HG02642 (cell line): ENCODE results near the gene IHH.

Source experiments
- ATAC-seq: cut with Tn5 transposase; IDR thresholded peaks from one replicate; pipeline ENCODE4 v1.9.1; 2021; ENCODE audit warnings: mild to moderate bottlenecking; ENCODE audit not compliant: unreplicated experiment, poor library complexity

Gene IHH

DNA sequence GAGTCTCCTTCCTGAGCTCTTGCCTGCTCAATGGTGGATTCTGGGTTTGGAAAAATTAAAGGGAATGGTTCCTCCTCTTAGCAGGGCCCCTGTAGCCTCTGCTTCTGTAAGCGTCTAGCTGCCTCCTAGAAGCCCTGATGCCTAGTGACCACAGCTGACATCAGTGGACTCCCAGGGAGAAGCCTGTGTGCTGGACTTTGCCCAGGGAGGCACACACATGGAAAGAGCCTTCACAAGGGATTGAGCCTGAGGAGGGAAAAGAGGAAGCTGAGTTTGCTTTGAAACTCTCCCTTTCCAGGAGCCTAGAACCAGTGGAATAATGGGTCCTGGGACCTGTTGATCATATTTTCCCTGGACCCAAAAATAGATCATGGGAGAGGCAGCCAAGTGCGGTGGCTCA, 18.0 kb downstream of the IHH start:
- no peak for ATAC-seq

DNA sequence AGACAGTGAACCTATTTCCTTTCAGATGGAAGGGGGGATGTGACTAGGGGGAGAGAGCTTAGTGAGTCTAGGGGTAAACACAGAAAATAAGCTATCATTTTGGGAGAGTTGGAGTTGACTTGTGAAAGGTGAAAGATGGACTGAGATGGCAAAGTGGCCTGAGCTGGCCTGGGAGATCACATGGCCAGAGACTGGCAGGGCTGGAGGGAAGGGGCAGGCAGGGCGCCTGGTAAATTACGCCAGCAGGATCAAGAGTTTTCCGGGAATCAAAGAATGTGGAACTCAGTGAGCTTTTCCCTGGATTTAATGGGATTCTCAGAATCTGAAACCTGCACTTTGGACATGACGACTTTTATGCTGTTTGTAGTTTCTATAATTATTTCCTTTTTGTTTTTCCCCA, 18.6 kb downstream of the IHH start:
- ATAC-seq, result no peak

DNA sequence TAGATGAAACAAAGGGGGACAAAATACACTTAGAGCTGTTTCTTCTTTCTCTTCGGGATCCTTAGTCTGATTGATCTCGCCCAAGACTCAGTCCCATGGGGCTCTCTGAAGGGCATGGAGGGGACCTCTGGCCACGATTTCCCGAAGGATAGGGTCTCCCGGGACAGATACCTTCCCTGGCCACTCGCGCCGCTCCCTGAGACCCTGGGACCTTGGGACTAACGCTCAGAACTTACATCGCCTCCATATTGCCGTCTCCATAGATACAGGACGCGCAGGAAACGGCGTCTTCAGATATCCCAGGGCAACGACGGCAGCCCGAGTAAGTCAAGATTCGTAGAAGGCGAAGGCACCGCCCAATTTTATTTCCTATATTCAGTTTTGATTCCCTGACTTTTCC, 19.5 kb downstream of the IHH start, which contains the start of gene CFAP65:
Gene CFAP65 (minus strand): TSS at position 265 of the 400 bp plus-strand sequence. CDS start 2,468 bp downstream, outside the sequence.
- no peak for ATAC-seq

DNA sequence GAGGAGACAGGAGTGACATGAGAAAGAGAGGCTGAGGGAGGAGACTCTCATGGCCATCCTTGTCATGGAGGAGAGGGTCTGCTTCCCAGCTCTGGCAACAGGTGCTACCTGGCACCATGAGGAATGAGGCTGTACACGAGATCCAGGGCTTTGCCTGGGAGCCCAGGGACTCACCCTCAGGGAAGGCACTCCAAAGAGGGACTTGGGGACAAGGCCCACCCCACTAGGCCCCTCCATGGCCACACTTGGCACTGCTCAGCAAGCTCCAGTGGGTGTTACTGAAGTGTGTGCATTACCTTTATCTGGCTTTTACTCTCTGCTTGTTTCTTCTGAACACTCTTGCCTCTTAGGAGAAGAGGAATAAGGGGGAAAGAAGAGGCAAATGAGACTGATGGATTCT, 22.1 kb downstream of the IHH start:
- no peak for ATAC-seq

GRCh38 chr2:219037783-219038499, 22.8 kb downstream of the IHH start:
- no peak for ATAC-seq

DNA sequence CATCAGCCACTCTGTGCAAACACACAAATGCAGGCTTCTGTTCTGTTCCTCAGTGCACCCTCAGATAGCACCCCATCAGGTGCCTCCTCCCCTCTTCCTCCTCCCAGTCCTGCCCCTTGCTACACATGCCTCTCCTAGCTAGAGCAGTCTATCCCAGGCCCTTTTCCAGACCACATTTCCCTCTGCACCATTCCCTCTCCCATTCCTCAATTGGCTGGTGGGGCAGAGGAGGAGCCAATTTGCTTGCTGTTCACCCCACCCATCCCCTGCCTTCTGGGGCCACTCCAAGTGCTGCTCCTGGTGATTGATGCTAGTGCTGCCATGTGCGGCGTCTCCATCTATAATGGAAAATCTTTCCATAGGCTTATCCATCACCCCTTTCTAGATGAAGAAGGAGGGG, 24.8 kb downstream of the IHH start:
- ATAC-seq, result no peak

DNA sequence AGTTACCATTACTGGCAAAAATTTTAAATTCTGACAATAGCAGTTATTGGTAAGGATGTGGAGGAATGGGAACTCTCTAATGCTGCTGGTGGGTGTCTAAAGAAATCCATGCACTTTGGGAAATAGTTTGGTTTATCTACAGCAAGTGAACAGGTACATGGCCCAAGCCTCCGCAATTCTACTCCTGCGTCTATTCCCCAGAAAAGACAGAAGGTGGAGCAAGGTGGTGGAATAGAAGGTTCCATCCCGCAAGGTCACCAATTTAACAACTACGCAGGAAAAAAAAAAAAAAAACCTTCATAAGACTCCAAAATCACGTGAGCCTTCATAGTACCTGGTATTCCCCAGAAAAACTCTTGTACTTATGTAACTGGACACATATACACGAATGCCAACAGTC, 25.9 kb downstream of the IHH start:
- ATAC-seq, result no peak

DNA sequence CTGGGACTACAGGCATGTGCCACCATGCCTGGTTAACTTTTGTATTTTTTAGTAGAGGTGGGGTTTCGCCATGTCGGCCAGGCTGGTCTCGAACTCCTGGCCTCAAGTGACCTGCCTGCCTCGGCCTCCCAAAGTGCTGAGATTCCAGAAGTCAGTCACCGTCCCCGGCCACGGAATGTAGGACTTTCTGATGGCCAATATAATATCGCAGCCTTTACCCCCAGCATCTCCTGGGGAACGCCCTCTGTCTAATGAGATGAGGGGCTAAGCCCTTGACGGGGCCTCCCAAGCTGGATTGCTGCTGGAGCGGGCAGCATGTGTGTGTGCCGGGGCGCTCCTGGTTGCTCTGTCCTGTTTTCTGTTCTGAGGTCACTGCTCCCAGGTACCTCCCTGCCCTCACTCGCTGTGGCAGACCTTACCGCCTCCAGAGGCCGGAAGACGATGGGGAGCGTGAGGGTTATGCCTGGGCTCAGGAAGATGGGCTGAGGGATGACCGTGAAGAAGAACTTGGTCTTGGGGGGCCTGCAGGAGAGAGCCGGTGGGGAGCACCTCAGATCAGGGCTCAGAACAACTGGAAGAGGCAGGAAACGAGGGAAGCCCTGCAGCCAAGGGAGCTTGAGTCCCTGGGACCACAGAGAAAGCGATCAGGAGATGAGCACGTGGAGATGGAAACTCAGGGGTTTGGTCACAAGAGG, 28.5 kb downstream of the IHH start:
- ATAC-seq, result no peak

GRCh38 chr2:219031005-219031738, 29.5 kb downstream of the IHH start:
- ATAC-seq, result no peak

DNA sequence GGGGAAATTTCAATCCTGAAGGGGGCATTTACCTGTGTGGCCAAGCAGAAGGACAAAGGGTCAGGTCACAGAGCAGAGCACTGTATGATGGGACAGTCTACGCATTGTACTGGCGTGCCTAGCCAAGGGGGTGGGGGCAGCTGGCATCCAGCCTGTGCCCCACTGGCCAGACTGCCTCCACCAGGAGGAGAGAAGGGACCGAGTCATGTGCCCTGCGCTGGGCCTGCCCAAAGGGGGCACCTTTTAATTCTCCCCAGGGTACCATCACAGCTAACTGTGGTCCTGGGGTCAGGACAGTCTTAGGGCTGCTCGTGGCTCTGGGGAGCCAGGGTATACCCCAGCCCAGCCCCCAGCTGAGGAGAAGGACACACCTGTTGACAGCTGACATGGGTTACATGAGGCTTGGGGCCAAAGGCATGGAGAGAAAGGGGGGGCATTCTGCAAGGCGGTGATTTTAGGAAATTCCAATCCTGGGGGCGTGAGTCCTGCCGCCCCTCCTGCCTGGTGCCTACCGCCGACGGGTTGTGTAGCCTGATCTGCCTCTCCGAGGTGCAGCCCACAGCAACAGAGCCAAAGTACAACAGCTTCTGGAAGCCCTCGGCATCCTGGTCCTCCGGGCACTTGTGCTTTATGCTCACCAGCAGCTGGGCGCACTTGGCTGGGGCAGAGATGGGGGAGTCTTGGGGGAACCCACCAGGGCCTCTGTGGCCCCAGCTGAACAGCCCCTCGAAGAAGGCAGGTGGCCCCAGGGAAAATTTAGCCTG, 30.4 kb downstream of the IHH start:
- ATAC-seq, result no peak

GRCh38 chr2:219029829-219030165, 30.9 kb downstream of the IHH start:
- peak; percentile 71 for ATAC-seq

GRCh38 chr2:219028996-219029828, 31.5 kb downstream of the IHH start:
- peak; percentile 22 for ATAC-seq

DNA sequence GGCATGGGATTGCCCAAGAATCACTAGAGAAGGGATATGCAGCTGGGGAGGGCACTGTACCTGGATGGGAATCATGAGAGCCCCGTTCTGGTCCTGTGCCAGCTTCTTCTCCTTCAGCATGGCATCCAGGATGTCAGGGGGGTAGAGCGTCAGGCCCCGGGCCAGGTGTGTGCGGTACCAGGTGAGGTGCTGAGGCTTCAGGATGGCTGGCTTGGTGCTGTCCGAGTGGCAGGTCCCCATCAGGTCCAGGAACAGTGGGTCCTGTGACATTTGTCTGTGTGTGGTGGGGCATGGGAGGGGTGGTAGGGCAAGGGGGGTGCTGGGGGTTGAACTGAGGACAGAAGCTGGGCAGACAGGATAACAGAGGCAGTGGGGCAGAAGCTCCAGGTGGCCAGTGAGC, 32.6 kb downstream of the IHH start:
- no peak for ATAC-seq

- ATAC-seq, result no peak
Observed at GRCh38 chr2:219027511-219028055, 33.1 kb downstream of the IHH start.

- no peak for ATAC-seq
Observed at GRCh38 chr2:219026946-219027345, 33.8 kb downstream of the IHH start.

DNA sequence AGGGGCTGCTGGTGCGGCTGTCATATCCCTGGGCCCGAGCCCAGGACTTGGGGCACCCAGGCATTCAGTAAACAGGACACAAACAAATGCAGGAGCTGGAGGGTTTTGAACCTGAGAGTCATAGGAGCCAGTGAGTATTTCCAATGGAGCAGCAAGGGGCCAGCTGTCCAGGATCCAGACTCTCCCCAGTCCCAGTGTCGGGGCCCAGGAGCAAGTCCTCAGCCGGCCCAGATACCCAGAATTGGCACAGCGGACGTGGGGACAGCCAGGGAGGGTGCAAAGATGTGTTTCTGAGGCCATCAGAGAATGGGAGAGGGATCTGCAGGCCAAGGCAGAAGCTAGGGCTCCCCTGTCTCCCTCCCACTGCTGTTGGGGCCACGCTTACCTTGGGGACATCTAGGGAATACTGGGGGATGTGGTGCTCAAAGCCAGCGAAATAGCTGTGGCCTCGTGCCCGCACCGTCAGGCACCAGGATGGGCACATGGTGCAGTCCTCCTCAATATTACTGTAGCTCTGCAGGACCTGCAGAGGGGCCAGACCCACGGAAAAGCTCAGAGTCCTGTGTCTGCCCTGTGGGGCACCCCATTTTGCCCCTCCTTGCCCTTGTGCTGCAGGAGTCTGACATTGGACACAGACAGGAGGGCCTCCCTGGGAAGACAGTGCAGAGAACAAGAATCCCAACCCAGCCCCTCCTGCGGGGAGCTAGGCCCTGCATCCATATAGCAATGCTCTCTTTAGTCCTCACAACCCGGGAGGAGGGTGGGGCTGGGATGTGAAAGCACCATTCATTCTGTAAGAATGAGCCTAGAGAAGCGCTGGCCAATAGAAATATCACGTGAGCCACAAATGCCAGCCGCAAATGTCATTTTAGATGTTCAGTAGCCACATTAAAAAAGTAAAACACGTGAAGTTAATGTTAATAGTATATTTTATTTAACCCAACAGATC, 34.8 kb downstream of the IHH start:
- no peak for ATAC-seq

- no peak for ATAC-seq
Observed at GRCh38 chr2:219024059-219024458, 36.7 kb downstream of the IHH start.

DNA sequence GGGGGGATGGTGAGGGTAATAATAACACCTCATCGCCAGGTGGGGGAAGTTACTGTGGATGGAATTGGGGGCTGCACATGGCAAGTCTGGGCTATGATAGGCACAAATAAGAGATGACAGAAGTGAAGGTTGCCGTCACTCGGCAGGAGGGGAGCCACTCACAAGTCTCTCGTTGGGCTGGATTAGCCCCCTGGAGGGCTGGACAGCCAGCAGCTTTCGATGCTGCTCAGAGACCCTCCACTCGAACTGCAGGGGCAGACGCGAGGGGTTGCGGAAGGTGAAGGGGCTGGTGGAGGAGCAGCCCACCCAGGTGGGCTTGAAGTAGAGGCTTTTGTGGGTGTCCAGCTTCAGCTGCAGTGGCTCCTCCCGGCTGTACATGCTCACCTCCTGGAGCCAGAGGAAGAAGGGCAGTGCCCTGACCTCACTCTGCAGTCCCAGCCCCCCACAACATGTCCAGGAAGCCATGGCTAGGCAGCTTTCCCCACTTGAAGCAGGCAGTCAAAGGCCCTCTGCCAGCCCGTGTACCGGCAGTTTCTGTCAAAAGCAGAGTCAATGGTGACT, 37.6 kb downstream of the IHH start:
- ATAC-seq, result no peak
